ENCODE measurements around the gene MRPS5.

The MRPS5 gene

DNA sequence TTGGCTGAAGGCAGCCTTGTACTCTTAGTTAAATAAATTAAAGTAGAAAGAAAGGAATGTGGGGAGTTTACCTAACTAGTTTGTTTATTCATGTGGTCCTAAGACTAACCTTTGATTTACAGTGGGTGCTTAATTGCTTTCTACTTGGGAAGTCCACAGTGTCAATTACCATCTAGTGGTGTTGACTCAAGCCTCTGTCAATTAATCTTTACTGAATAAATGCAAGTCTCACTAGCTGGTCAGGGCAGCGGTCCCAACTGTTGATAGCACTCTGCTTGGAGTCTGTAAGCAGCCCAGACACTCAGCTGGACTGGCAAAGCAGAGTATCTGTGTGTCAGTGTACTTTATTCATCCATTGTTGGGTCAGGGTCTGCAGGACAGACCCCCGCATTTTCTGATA is 22.2 kb upstream of the MRPS5 start:
- no peak for FAIRE-seq
- TF ChIP-seq TAF1 (IDR thresholded peaks at IDR 0.05; ENCODE audit: low read depth, low read length), result no peak
- no peak for TF ChIP-seq PAX5 (IDR thresholded peaks at IDR 0.05; ENCODE audit: insufficient read depth, low read length, severe bottlenecking)
- TF ChIP-seq POLR2A (IDR thresholded peaks at IDR 0.05; ENCODE audit: low read depth, low read length), result no peak
- TF ChIP-seq POLR2AphosphoS5 (IDR thresholded peaks at IDR 0.05; ENCODE audit: low read depth, low read length), result no peak
- no peak for TF ChIP-seq POU2F2 (IDR thresholded peaks at IDR 0.05; ENCODE audit: low read depth, low read length)
- TF ChIP-seq SPI1 (IDR thresholded peaks at IDR 0.05; ENCODE audit: low read depth, low read length), result no peak

DNA sequence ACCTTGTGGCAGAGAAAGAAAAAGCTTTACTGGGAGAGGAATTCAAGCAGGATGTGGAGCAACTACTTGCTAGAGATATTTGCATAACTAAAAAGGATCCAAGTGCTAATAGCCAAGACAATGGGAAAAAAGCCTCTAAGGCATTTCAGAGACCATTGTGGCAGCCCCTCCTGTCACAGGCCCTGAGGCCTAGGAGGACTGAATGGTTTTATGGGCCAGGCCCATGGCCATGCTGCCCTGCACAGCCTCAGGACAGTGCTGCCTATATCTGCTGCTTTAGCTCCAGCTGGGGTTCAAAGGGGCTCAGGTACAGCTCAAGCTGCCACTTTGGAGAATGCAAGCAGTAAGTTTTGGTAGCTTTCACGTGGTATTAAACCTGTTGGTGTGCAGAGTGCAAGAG is 17.1 kb upstream of the MRPS5 start:
- DNase-seq (ENCODE audit: insufficient read length, low spot score) (no peak), FAIRE-seq (no peak)
- TF ChIP-seq TAF1 (IDR thresholded peaks at IDR 0.05; ENCODE audit: low read depth, low read length) (no peak), POLR2A (IDR thresholded peaks at IDR 0.05; ENCODE audit: low read depth, low read length) (no peak), SPI1 (IDR thresholded peaks at IDR 0.05; ENCODE audit: low read depth, low read length) (no peak), POU2F2 (IDR thresholded peaks at IDR 0.05; ENCODE audit: low read depth, low read length) (no peak), PAX5 (IDR thresholded peaks at IDR 0.05; ENCODE audit: insufficient read depth, low read length, severe bottlenecking) (no peak), POLR2AphosphoS5 (IDR thresholded peaks at IDR 0.05; ENCODE audit: low read depth, low read length) (no peak)

More for the DNA sequence above, 22.2 kb upstream of the MRPS5 start:
- no peak for DNase-seq (ENCODE audit: insufficient read length, low spot score)

DNA sequence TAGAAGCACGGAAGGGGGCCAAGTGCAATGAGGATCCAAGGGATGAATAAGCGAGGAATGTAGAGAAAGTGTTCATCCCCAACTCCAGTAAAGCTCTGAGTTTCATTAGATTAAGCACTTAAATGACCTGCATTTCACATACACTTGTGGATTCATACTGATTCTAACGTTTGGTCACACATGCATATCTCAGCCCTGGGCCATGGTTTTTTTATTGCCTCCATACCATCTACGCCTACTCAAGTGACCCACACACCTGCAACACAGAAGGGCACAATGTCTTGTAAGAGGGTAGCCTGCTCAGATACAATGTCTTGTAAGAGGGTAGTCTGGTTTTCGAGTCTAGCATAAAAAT is 566 bp upstream of the MRPS5 start:
- DNase-seq (ENCODE audit: insufficient read length, low spot score), result peak; percentile 3
- FAIRE-seq, result peak; percentile 31
- TF ChIP-seq POLR2AphosphoS5 (IDR thresholded peaks at IDR 0.05; ENCODE audit: low read depth, low read length) (no peak), SPI1 (IDR thresholded peaks at IDR 0.05; ENCODE audit: low read depth, low read length) (no peak), PAX5 (IDR thresholded peaks at IDR 0.05; ENCODE audit: insufficient read depth, low read length, severe bottlenecking) (no peak), POU2F2 (IDR thresholded peaks at IDR 0.05; ENCODE audit: low read depth, low read length) (no peak)

DNA sequence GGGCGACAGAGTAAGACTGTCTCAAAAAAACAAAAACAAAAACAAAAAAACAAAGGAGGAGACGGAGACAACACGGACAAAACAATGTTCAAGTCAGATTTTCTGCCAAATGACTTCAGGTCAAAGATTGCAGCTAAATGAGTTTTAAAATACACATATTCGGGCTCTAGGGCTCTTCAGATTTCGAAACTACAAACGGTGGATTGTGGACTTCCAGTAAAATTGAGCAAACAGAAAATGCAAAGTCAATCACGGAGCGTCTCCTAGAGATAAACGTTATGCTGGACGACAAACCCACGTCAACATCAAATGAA is 558 bp downstream of the MRPS5 start:
- no peak for FAIRE-seq

GRCh38 chr2:95115418-95115817 is 6.2 kb downstream of the MRPS5 start:
- DNase-seq (ENCODE audit: insufficient read length, low spot score), result peak; percentile 21
- TF ChIP-seq SPI1 (IDR thresholded peaks at IDR 0.05; ENCODE audit: low read depth, low read length), result no peak
- no peak for TF ChIP-seq POLR2A (IDR thresholded peaks at IDR 0.05; ENCODE audit: low read depth, low read length)
- TF ChIP-seq POLR2AphosphoS5 (IDR thresholded peaks at IDR 0.05; ENCODE audit: low read depth, low read length), result no peak
- no peak for TF ChIP-seq TAF1 (IDR thresholded peaks at IDR 0.05; ENCODE audit: low read depth, low read length)
- TF ChIP-seq POU2F2 (IDR thresholded peaks at IDR 0.05; ENCODE audit: low read depth, low read length), result no peak
- no peak for TF ChIP-seq PAX5 (IDR thresholded peaks at IDR 0.05; ENCODE audit: insufficient read depth, low read length, severe bottlenecking)
- FAIRE-seq, result peak; percentile 85

More for the DNA sequence above, 558 bp downstream of the MRPS5 start:
- DNase-seq (ENCODE audit: insufficient read length, low spot score), result no peak
- TF ChIP-seq POLR2A (IDR thresholded peaks at IDR 0.05; ENCODE audit: low read depth, low read length) (no peak), TAF1 (IDR thresholded peaks at IDR 0.05; ENCODE audit: low read depth, low read length) (no peak), PAX5 (IDR thresholded peaks at IDR 0.05; ENCODE audit: insufficient read depth, low read length, severe bottlenecking) (no peak), POU2F2 (IDR thresholded peaks at IDR 0.05; ENCODE audit: low read depth, low read length) (no peak), SPI1 (IDR thresholded peaks at IDR 0.05; ENCODE audit: low read depth, low read length) (no peak), POLR2AphosphoS5 (IDR thresholded peaks at IDR 0.05; ENCODE audit: low read depth, low read length) (no peak)

- TF ChIP-seq PAX5 (IDR thresholded peaks at IDR 0.05; ENCODE audit: insufficient read depth, low read length, severe bottlenecking) (no peak), POLR2A (IDR thresholded peaks at IDR 0.05; ENCODE audit: low read depth, low read length) (no peak), POU2F2 (IDR thresholded peaks at IDR 0.05; ENCODE audit: low read depth, low read length) (no peak), POLR2AphosphoS5 (IDR thresholded peaks at IDR 0.05; ENCODE audit: low read depth, low read length) (no peak), TAF1 (IDR thresholded peaks at IDR 0.05; ENCODE audit: low read depth, low read length) (no peak), SPI1 (IDR thresholded peaks at IDR 0.05; ENCODE audit: low read depth, low read length) (no peak)
- FAIRE-seq, result no peak
- DNase-seq (ENCODE audit: insufficient read length, low spot score), result no peak
Measured at GRCh38 chr2:95113464-95113863, 8.1 kb downstream of the MRPS5 start.

DNA sequence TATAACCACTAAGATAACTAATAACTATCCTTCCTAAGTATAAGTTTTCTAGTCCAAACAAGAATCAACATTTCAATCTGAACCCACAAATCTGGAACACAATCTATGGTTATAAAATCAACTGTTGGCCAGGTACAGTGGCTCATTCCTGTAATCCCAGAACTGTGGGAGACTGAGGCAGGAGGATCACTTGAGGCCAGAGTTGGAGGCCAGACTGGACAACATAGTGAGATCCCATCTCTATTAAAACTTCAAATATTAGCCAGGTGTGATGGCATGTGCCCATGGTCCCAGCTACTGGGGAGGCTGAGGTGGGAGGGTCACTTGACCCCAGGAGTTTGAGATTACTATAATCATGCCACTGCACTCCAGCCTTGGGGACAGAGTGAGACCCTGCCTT is 11.2 kb downstream of the MRPS5 start:
- FAIRE-seq (no peak), DNase-seq (ENCODE audit: insufficient read length, low spot score) (no peak)
- TF ChIP-seq POU2F2 (IDR thresholded peaks at IDR 0.05; ENCODE audit: low read depth, low read length) (no peak), POLR2AphosphoS5 (IDR thresholded peaks at IDR 0.05; ENCODE audit: low read depth, low read length) (no peak), SPI1 (IDR thresholded peaks at IDR 0.05; ENCODE audit: low read depth, low read length) (no peak), PAX5 (IDR thresholded peaks at IDR 0.05; ENCODE audit: insufficient read depth, low read length, severe bottlenecking) (no peak), TAF1 (IDR thresholded peaks at IDR 0.05; ENCODE audit: low read depth, low read length) (no peak)

DNA sequence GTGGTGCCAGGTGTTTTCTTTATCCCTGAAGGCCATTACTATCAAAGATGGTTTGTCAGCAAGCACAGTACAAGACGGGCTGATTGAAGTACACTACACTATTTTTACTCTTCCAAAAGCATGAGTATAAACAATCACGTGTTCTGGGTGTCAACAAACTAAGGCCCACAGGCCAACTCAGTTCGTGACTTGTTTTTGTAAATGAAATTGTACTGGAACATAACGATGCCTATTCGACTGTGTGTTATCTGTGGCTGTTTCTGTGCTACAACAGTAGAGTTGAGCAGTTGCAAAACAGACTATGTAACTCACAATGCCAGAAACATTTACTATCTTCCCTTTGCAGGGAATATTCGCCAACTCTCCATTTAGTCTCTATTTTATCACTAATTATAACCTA is 12.3 kb downstream of the MRPS5 start:
- FAIRE-seq, result no peak
- no peak for DNase-seq (ENCODE audit: insufficient read length, low spot score)
- TF ChIP-seq POLR2A (IDR thresholded peaks at IDR 0.05; ENCODE audit: low read depth, low read length) (no peak), TAF1 (IDR thresholded peaks at IDR 0.05; ENCODE audit: low read depth, low read length) (no peak), POU2F2 (IDR thresholded peaks at IDR 0.05; ENCODE audit: low read depth, low read length) (no peak), POLR2AphosphoS5 (IDR thresholded peaks at IDR 0.05; ENCODE audit: low read depth, low read length) (no peak), SPI1 (IDR thresholded peaks at IDR 0.05; ENCODE audit: low read depth, low read length) (no peak), PAX5 (IDR thresholded peaks at IDR 0.05; ENCODE audit: insufficient read depth, low read length, severe bottlenecking) (no peak)

GRCh38 chr2:95106081-95106480 is 15.5 kb downstream of the MRPS5 start:
- TF ChIP-seq POU2F2 (IDR thresholded peaks at IDR 0.05; ENCODE audit: low read depth, low read length) (no peak), POLR2AphosphoS5 (IDR thresholded peaks at IDR 0.05; ENCODE audit: low read depth, low read length) (no peak), SPI1 (IDR thresholded peaks at IDR 0.05; ENCODE audit: low read depth, low read length) (no peak), POLR2A (IDR thresholded peaks at IDR 0.05; ENCODE audit: low read depth, low read length) (no peak), TAF1 (IDR thresholded peaks at IDR 0.05; ENCODE audit: low read depth, low read length) (no peak)

GRCh38 chr2:95104606-95105005 is 17.0 kb downstream of the MRPS5 start:
- FAIRE-seq (no peak), DNase-seq (ENCODE audit: insufficient read length, low spot score) (no peak)
- no peak for TF ChIP-seq PAX5 (IDR thresholded peaks at IDR 0.05; ENCODE audit: insufficient read depth, low read length, severe bottlenecking)

More at GRCh38 chr2:95106081-95106480, 15.5 kb downstream of the MRPS5 start:
- no peak for DNase-seq (ENCODE audit: insufficient read length, low spot score)
- no peak for FAIRE-seq

Data from GM12891 (cell line).